SK-N-MC (cell line): ENCODE data around the gene STRN.
"Not testable (repeated sequence)": the region's sequence is repeated elsewhere in the genome, so short reads cannot be mapped to it uniquely, and the experiment has no call there.

Experiments used
- DNase-seq: peaks from one replicate; pipeline ENCODE4 v3.0.0-alpha.2; 2011; ENCODE audit warnings: low read depth, low spot score
- H3K27ac ChIP-seq: fragments of 200-600 bp; sonication (generic); 2 replicates; pipeline ENCODE4 v1.5.1; 2016; ENCODE audit warnings: mixed run types
- H3K36me3 ChIP-seq: fragments of 200-600 bp; sonication (generic); 2 replicates; pipeline ENCODE4 v1.6.1; 2017; ENCODE audit warnings: antibody characterized with exemption, low read length, mixed read lengths; ENCODE audit not compliant: insufficient read depth
- H3K4me3 ChIP-seq: fragments of 200-600 bp; sonication (generic); 2 replicates; pipeline ENCODE4 v1.5.1; 2016
- H3K9ac ChIP-seq: fragments of 200-600 bp; sonication (generic); 2 replicates; pipeline ENCODE4 v1.8.0; 2017; ENCODE audit warnings: mixed run types, mixed read lengths; ENCODE audit not compliant: insufficient read length
- H3K9me3 ChIP-seq: fragments of 200-600 bp; sonication (generic); 2 replicates; pipeline ENCODE4 v1.6.1; 2017; ENCODE audit warnings: low read depth, mild to moderate bottlenecking, antibody characterized with exemption, low read length, moderate library complexity, mixed read lengths
- EZH2 ChIP-seq: fragments of 200-600 bp; sonication (generic); IDR thresholded peaks from one replicate; pipeline ENCODE4 v1.6.1; 2017; ENCODE audit warnings: antibody characterized with exemption
- FOXP2 ChIP-seq: optimal IDR thresholded peaks from 2 replicates; pipeline ENCODE3; 2011; ENCODE audit warnings: mild to moderate bottlenecking, moderate library complexity; ENCODE audit not compliant: insufficient read depth; ENCODE audit errors: extremely low read length, control extremely low read depth
- POLR2AphosphoS5 ChIP-seq: IDR thresholded peaks from 2 replicates; pipeline ENCODE4 v1.6.1; 2012; ENCODE audit warnings: mild to moderate bottlenecking, low read depth, low read length, borderline replicate concordance

The STRN gene

GRCh38 chr2:36902385-36903120, 63.8 kb downstream of the STRN start:
- Histone ChIP-seq H3K27ac (no peak overlapping the region), H3K9ac (no peak overlapping the region), H3K4me3 (no peak overlapping the region), H3K9me3 (no peaks in the 10 kb centered on the region), H3K36me3 (peaks cover 7% of the 10 kb centered on the region; the same call in 1 of the 2 replicates)
- no peak for TF ChIP-seq FOXP2
- no peak for TF ChIP-seq POLR2AphosphoS5
- TF ChIP-seq EZH2 = no peak
- DNase-seq = no peak

- Histone ChIP-seq H3K9ac (no peak overlapping the region), H3K4me3 (no peak overlapping the region), H3K36me3 (peaks cover 18% of the 10 kb centered on the region), H3K27ac (no peak overlapping the region), H3K9me3 (no peaks in the 10 kb centered on the region)
- DNase-seq = no peak
- TF ChIP-seq POLR2AphosphoS5 (no peak), EZH2 (no peak), FOXP2 (no peak)
These were observed 73.5 kb downstream of the STRN start for GRCh38 chr2:36892805-36893204.

DNA sequence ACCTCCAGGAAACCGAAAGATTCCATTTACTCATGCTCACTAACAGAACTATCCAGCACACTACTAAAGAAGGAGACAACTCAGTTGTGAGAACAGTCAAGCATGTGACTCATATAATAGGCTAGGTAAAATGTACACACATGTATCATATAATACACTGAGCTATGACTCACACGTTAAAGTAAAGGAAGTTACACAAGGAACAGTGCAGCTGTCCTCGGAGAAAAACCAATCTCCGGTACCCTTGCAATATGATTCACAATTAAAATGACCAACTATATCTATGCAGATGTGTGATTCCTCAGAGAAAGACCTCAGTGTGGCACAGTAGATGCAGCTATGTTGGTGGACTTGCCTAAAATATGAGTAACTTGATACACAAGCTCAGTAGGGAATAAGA, 76.5 kb downstream of the STRN start:
- Histone ChIP-seq H3K36me3 (peaks cover 29% of the 10 kb centered on the region), H3K9ac (no peak overlapping the region), H3K27ac (no peak overlapping the region), H3K4me3 (no peak overlapping the region), H3K9me3 (no peaks in the 10 kb centered on the region)
- TF ChIP-seq FOXP2 (no peak), EZH2 (no peak), POLR2AphosphoS5 (no peak)
- DNase-seq = no peak

DNA sequence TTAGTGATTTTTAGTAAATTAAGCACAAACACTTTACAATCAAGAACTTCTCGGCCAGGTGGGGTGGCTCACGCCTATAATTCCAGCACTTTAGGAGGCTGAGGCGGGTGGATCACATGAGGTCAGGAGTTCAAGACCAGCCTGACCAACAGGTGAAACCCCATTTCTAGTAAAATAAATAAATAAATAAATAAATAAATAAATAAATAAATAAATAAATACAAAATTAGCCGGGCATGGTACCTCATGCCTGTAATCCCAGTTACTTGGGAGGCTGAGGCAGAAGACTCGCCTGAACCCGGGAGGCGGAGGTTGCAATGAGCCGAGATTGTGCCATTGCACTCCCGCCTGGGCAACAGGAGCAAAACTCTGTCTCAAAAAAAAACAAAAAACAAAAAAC, 79.2 kb downstream of the STRN start:
- H3K36me3 ChIP-seq = peaks cover 33% of the 10 kb centered on the region
- H3K4me3 ChIP-seq, H3K27ac ChIP-seq, H3K9me3 ChIP-seq, H3K9ac ChIP-seq, DNase-seq: not testable (repeated sequence)

GRCh38 chr2:36886664-36887063, 79.7 kb downstream of the STRN start:
- no peaks in the 10 kb centered on the region for H3K9me3 ChIP-seq

GRCh38 chr2:36885605-36886004, 80.7 kb downstream of the STRN start:
- TF ChIP-seq FOXP2 (no peak), POLR2AphosphoS5 (no peak), EZH2 (no peak)
- Histone ChIP-seq H3K4me3 (no peak overlapping the region), H3K36me3 (peaks cover 28% of the 10 kb centered on the region), H3K27ac (no peak overlapping the region), H3K9ac (no peak overlapping the region), H3K9me3 (no peaks in the 10 kb centered on the region)
- DNase-seq = no peak

More at GRCh38 chr2:36886664-36887063, 79.7 kb downstream of the STRN start:
- Histone ChIP-seq H3K36me3 (peaks cover 29% of the 10 kb centered on the region), H3K4me3 (no peak overlapping the region), H3K9ac (no peak overlapping the region), H3K27ac (no peak overlapping the region)
- no peak for DNase-seq
- TF ChIP-seq FOXP2 (no peak), POLR2AphosphoS5 (no peak), EZH2 (no peak)

DNA sequence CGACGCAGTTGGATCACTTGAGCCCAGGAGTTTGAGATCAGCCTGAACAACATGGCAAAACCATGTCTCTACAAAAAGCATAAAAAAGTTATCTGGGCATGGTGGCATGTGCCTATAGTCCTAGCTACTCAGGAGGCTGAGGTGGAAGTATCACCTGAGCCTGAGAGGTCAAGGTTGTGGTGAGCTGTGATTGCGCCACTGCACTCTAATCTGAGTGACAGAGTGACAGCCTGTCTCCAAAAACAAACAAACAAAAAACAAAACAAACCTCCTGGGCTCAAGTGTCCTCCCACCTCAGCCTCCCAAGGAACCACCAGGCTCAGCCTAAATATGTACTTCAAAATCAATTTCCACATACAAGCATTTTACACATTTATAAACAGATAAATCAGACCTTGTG, 83.8 kb downstream of the STRN start:
- TF ChIP-seq FOXP2 = no peak
- TF ChIP-seq EZH2 = no peak
- no peak for TF ChIP-seq POLR2AphosphoS5
- peaks cover 29% of the 10 kb centered on the region for H3K36me3 ChIP-seq
- DNase-seq = no peak
- H3K9me3 ChIP-seq = no peaks in the 10 kb centered on the region
- H3K27ac ChIP-seq = no peak overlapping the region
- H3K9ac ChIP-seq = no peak overlapping the region
- no peak overlapping the region for H3K4me3 ChIP-seq

- DNase-seq = no peak
- Histone ChIP-seq H3K9me3 (no peaks in the 10 kb centered on the region), H3K9ac (no peak overlapping the region), H3K27ac (no peak overlapping the region), H3K4me3 (no peak overlapping the region), H3K36me3 (peaks cover 37% of the 10 kb centered on the region)
- TF ChIP-seq FOXP2 (no peak), POLR2AphosphoS5 (no peak), EZH2 (no peak)
These were observed 84.5 kb downstream of the STRN start for GRCh38 chr2:36881816-36882215.

DNA sequence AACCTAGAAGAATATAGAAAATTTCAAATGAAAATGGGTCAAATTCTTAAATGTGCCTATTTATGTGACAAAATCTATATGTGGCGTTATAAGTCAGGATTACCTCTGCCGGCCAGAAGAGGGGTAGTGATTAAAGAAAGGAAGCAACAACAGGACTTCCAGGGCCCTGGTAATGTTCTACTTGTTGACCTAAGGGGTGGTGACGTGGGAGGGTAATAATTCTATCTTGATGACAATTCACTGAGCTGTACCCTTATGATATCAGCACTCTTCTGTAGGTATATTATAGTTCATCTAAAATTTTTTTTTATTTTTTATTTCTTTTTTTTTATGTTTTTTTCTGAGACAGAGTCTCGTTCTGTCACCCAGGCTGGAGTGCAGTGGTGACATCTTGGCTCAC, 87.9 kb downstream of the STRN start:
- DNase-seq = no peak
- peaks cover 24% of the 10 kb centered on the region for H3K36me3 ChIP-seq
- no peak for TF ChIP-seq POLR2AphosphoS5
- TF ChIP-seq FOXP2 = no peak
- TF ChIP-seq EZH2 = no peak
- H3K9me3 ChIP-seq = no peaks in the 10 kb centered on the region
- no peak overlapping the region for H3K4me3 ChIP-seq
- no peak overlapping the region for H3K9ac ChIP-seq
- H3K27ac ChIP-seq = no peak overlapping the region
